Stimulated activated CD8-positive, alpha-beta memory T cell treated with anti-CD3 and anti-CD28 coated beads, Interleukin-4, amount 100 ng/mL, for 1 hour (primary cell): ENCODE measurements around the gene EFNA1.
"Not testable (repeated sequence)": the region's sequence is repeated elsewhere in the genome, so short reads cannot be mapped to it uniquely, and the experiment has no call there.

Experiments used
- DNase-seq, 2 donors: peaks; one replicate each; pipeline ENCODE4 v3.0.0-alpha.2; 2020; ENCODE audit warnings: low read depth in 2 of 2, low spot score in 1 of 2

EFNA1 gene

DNA sequence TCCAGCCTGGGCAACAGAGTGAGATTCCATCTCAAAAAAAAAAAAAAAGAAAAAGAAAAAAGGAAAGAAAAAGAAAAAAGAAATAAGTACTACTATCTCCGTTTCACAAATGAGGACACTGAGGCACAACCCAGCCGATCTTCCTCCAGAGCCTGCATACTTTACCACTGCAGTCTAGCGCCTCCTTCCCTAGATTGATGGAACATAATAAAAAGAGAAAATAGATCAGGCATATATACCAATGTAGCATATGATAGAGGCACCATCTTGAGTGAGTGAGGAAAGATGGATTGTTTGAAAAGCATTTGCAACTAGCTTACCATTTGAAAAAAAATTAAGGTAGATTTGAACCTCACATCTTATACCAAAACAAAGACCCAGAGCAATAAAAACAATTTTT is 17.8 kb downstream of the EFNA1 start:
- DNase-seq, result no peak

DNA sequence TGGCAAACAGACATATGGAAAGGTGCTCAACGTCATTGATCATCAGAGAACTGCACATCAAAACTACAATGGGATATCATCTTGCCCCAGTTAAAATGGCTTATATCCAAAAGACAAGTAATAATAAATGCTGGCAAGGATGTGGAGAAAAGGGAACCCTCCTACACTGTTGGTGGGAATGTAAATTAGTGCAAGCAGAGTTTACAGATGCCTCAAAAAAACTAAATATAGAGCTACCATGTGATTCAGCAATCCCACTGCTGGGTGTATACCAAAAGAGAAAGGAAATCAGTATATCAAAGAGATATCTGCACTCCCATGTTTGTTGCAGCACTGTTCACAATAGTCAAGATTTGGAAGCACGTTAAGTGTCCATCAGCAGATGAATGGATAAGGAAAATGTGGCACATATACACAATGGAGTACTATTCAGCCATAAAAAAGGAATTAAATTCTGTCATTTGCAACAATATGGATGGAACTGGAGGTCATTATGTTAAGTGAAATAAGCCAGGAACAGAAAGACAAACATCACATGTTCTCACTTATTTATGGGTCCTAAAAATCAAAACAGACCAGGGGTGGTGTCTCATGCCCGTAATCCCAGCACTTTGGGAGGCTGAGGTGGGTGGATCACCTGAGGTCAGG is 28.4 kb downstream of the EFNA1 start:
- not testable (repeated sequence) for DNase-seq

DNA sequence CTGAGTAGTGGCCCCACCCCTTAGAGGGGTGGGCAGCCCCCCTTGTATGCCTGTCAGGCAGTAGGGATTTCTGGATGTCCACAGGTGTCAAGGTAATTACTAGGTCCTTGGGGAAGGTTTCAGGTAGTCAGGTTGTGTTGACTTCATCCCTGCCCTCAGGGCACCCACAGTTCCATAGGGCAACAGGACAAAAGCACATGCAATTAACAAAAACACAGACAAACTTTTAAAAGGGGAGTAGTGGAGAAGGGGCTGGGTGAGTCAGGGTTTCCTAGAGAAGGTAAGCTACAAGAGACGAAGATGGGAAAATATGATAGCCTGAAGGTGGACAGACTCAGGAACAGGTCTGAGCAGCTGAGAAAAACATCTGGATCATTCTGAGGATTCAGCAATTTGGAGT is 31.3 kb downstream of the EFNA1 start:
- DNase-seq, result no peak

DNA sequence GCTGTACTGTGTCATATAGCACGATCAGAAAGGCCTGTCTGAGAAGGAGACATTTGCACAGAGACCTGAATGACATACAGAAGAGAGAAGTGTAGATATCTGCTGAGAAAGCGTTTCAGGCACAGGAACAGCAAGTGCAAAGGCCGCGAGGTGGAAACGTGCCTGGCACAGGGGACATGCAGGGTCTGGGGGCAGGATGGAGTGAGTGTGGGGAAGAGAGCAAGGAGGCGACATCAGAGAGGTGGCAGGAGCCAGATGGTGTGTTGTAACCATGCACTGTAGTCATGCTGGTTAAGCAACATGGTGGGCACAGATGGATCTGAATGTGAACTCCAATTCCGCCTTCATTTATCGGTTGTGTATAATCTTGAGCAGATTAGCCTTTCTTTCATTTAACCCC is 32.5 kb downstream of the EFNA1 start:
- no peak for DNase-seq

DNA sequence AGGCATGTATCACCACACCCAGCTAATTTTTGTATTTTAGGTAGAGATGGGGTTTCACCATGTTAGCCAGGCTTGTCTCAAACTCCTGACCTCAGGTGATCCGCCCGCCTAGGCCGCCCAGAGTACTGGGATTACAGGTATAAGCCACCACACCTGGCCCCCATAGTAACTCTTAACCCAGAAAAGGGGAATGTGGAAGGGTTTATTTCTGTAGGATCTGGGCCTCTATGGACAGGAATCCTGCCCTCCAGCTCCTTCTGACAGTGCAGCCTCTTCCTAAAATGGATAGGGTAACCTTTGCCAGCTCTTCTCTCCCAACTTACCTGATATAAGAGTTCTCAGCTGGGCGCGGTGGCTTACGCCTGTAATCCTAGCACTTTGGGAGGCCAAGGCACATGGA is 35.0 kb downstream of the EFNA1 start:
- not testable (repeated sequence) for DNase-seq

DNA sequence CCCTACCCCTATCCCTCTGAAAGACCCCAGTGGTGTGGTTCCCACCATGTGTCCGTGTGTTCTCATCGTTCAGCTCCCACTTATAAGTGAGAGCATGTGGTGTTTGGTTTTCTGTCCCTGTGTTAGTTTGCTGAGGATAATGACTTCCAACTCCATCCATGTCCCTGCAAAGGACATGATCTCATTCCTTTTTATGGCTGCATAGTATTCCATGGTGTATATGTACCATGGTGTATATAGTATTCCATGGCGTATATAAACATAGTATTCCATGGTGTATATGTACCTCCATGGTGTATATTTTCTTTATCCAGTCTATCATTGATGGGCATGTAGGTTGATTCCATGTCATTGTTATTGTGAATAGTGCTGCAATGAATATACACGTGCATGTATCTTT is 36.1 kb downstream of the EFNA1 start:
- not testable (repeated sequence) for DNase-seq

DNA sequence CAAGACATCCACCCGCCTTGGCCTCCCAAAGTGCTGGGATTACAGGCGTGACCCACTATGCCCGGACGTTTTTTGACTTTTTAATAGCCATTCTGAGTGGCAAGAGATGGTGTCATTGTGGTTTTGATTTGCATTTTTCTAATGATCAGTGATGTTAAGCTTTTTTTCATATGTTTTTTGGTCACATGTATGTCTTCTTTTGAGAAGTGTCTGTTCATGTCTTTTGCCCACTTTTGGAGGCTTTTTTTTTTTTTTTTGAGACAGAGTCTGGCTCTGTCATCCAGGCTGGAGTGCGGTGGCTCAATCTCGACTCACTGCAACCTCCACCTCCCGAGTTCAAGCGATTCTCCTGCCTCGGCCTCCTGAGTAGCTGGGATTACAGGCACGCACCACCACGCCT is 36.9 kb downstream of the EFNA1 start:
- not testable (repeated sequence) for DNase-seq

DNA sequence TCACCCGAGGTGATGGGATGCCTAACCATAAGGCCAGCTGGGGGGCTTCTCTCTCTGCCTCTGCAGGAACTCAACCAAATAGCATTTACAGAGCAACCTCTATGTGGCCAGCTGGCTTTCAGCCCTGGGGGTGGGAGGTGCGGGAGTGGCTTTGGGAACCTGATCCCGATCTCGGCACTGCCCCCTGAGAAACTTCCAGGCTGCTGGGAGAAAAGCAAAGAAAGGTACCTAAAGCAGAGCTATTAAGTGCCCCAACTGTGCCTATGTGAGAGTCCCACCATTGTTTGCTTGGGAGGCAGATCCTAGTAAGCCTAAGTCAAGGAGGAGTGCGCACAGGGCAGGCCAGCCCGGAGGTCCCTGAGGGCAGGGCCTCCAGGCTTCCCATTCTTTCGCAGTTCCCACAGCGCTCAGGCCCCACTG is 38.4 kb downstream of the EFNA1 start:
- no peak for DNase-seq

DNA sequence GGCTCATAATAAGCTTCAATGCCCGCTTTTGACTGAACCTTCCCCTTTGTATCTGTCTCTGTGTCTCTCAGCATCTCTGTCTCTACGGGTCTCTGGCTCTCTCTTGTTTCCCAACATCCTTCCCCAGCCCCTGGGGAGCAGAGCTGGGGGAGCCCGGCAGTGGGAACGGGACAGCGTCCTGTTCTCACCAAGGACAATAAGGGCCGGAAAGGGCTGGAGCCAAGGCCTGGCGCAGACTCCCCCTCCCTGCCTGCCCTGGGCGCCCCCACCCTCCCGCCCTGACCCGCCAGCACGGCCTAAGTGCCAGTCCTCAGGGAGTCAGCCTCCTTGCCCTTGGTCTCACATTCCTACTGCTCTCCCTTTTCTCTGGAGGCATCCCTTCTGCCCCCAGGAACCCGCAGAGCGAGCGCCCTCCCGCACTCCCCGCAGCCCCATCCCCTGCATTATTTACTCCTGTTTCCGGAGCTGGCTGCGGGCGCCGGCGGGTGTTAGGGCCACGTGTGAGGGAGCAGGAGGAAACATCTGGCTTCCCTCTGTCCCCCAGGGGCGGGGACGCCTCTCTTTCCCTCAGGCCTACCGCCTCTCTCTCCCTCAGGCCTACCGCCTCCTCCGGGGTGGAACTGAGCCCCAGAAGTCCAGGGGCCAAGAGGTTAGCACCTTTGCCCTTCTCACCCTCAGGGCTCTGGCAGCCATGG is 38.9 kb downstream of the EFNA1 start:
- no peak for DNase-seq

DNA sequence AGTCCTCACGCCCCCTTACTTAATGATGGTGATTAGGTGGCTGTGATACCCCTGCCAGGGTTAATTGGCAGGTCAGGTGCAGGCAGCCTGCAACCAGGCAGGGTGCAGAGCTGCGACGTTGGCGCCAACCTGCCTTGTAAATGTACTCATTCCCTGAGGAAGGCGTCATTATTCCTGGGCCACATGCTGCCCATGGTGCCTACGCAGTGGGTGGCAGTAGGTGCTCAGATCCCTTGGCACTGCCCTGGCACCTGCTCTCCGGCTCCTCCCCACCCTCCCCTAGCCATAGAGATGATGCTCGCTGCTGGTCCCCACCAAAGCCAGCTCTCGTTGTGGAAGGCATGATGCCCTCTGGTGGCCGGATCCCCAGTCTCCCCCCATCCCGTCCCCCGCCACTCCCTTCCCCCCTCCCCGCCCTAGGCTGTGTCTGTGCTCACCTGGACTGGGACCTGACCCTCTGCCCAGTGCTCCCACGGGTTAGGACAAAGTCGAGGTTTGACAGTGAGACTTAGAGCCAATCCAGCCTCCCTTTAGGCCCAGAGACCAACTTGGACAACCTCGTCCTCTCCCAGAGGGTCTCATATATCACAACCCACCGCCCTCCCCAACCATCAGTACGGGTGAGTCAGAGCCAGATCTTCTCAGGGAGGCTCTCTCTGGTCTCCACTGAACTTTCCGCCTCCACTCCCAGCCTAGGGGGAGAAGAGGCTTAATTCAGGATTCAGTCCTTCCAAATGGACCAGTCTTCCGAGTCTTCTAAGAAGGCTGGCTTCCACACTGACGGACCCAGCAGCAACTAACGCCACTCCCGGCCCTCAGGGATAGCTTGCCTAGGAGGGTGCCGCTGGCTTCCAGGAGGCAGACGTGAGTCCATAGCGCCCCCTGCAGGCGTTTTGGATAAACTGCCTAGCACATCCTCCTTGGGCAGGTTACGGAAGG is 39.8 kb downstream of the EFNA1 start:
- peak; percentile 75 to 77 for DNase-seq

DNA sequence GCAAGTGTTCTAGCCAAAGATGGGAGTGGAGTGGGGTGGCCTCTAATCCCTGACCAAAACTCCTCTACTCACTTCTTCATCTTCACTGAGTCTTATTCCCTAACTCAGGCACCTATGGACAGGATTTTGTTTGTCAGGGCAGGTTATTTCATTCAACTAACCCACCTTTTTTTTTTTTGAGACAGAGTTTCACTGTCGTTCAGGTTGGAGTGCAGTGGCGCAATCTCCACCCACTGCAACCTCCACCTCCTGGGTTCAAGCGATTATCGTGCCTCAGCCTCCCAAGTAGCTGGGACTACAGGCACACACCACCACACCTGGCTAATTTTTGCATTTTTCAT is 40.4 kb downstream of the EFNA1 start:
- DNase-seq, result not testable (repeated sequence)

DNA sequence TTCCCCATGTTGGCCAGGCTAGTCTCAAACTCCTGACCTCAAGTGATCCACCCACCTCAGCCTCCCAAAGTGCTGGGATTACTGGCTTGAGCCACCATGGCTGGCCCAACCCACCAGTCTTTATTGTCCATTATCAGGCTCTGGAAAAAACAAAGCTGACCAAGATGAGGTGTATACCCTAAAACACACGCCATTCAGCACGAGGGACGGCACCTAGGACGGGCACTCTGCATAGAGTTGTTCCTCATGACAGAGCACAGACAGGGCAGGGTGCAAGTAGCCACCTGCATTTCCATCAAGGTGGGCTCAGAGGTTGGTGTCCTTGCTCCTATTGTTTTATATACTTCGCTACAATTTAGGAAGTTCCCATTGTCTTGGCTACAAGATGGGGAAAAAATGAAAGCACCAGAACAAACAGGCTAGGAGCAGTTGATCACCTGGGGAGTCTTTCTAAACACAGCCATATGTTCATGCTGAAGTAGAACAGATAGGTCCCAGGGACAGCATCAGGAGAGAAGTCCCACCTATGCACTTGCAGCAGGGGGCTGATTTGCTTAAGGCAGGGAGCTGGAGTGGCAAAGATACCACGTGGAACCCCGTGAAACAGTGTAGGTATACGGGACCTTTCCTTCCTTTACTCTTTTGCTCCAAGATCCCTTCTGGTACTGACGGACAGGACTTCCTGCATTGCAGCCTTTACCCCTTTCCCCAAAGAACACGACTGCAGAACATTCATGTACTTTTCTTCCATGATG is 41.0 kb downstream of the EFNA1 start:
- no peak for DNase-seq

DNA sequence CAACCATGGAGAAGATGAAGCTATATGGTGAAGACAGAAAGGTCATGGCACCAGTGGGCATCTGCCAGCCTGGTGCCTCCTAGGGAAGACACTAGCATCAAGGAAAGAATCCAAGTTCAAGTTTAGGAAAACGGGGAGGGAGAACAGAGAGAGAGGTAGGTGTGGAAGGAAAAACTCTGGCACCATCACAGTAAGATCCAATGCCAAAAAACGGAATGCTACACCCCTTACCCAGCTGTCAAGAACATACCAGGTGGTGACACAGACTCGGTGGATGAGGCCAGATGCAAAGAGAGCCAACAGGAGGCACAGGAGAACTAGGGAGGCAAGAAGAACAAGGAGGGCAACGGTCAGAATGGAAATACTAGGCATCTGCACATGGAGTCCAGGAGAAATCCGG is 41.9 kb downstream of the EFNA1 start:
- DNase-seq, result no peak

DNA sequence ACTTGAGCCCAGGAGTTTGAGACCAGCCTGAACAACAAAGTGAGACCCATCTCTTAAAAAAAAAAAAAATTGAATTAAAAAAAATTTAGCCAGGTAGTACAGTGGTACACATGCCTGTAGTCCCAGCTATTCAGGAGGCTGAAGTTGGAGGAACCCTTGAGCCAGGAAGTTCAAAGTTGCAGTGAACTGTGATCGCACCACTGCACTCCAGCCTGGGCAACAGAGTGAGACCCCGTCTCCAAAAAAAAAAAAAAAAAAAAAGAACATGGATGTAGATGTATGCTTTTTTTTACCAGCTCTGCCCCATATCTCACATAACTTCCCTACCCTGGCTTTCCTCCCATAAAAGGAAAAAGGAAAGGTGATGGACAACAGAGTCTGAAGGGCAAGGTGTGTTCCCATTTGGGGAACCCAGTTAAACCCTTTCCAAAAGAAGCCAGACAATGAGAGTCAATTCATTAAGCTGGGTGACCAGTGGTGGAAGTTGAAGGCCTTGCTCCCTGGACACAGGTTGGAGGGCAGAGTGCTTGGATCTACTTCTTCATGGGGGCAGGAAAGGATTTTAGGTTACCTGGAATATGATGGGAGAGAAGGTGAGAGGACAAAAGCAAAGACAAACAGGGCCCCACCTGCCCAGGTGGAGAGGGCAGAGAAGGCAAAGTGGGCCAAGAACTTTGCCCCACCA is 42.6 kb downstream of the EFNA1 start:
- DNase-seq, result no peak

DNA sequence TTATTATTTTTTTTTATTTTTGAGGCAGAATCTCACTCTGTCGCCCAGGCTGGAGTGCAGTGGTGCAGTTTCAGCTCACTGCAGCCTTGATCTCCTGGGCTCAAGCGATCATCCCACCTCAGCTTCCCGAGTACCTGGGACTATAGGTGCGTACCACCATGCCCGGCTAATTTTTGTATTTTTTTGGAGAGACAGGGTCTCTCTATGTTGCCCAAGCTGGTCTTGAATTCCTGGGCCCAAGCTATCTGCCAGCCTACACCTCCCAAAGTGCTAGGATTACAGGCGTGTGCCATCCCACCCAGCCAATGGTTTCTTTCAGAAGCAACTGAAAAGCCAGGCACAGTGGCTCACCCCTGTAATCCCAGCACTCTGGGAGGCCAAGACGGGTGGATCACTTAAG is 43.1 kb downstream of the EFNA1 start:
- DNase-seq, result no peak

DNA sequence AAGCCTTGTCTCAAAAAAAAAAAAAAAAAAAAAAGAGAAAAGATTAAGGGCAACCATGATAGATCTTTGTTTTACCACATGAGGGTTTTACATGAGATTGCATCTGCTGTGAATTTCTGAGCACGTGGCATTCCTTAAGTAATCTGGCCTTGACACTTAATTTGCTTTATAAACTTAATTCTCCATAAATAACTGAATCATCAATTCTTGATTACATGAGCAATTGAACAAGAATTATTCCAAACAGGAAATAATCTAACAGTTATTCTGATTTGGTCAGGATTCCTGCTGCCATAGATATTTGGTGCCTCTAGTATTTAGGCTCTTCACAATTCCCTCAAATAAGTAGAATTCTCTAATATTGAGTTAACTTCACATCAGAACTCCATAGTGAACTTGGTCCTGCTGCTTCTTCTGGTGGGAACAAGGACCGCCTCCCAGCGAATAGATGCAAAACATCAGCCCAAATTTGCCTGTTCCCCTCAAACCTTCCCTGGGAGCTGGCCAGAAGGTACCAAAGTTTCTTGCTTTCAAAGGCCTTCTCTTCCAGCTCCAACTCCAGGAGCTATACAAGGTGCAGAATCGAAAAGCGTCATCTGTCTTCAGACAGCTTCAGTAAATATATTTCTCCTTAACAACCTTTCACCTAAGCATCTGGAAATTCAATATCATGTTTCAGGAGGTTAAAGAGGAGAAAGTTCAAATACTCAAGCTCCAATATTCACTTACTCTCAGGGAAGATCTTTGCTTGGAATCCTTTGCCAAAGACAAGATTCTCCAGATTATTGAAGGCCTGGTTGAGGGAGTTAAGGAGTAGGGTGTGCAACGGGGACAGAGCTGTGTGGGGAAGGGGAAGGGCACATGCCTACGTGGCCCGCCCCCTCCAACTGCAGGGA is 44.4 kb downstream of the EFNA1 start:
- no peak for DNase-seq

DNA sequence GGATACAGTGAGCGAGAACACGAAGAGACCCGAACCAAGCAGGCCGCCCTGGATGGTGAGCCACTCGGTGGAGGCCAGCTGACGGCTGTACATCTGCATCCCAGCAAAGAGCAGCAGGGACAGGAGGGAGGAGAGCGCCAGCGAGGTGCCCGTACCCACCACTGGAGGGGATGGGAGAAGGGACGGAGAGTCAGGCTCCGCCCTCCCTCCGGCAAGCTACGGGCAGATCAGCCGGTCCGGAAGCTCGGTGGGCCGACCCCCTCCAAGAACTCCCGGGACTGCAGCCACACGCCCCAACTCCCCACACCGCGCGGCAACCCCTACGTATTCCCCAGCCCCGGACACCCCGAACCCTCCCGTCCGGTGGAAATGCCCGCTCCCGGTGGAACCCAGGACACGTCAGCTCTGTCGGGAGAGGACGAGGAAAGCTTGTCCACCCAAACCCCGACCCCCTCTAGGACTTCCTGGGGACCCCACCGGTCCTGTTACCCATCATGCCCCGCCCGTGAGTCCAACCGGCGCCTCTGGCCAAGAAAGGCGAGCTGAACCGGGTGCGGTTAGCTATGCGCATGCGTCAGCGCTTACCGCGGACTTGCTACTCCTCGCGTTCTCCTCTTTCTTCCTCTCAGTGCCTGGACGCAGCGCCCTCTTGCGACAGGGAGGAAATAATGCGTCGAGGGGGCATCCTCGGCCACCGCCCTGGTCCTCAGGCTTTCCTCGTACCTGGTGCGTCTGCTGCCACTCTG is 45.2 kb downstream of the EFNA1 start, which contains the start of gene KRTCAP2:
Gene KRTCAP2 (minus strand): TSS at position 573 of the 746 bp plus-strand sequence. CDS start 80 bp downstream, at position 493.
- peak; percentile 85 to 90 for DNase-seq

DNA sequence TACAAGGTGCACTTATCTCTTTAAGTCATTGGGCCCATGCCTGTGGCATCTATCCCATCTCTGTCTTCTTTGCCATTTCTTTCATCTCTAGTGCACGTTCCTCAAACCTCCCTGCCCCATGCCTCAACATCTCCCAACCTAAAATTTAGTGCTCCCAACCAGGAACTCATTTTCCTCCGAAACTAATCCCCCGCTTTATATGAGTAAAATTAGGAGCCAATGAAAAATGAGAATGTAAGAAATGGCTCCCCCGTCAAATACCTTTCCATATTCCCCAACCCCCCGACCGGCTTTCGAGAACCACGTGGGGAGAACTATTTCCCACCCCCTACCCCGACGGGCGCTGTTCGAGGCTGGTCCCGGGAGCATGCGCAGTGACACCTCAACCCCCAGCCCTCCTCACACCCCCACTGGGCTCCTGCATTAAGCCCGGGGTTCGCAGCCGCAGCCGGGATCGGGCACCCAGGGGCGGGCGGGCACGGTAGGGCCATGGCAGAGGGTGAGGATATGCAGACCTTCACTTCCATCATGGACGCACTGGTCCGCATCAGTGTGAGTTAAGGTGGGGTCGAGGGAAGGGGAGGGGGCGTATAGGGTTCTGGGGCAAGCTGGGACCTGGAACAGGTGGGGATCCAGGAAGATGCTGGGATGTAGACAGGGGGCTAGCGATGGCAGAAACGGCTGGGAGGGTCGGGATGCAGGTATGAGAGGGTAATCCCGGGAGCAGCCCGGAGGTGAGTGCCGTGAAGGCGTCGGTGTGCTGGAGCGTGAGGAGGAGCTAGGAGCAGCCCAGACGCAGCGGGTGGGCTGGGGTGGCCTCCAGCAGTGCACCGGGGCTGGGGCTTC is 46.0 kb downstream of the EFNA1 start, which contains the start of gene TRIM46:
Gene TRIM46 (plus strand): TSS at position 372 of the 846 bp plus-strand sequence. CDS start 118 bp downstream, at position 490.
- peak in 1 of 2 donors; percentile 42 for DNase-seq
